IgD-negative memory B cell (primary cell): ENCODE results near the gene ARPC4. TPM values are rescaled to one million over a fixed set of nuclear protein-coding genes. Genes with fewer than 3 reads are reported as not detected.

ENCODE experiments used
- H3K27ac Mint-ChIP-seq, 3 donors: one replicate each; pipeline ENCODE4 v1.8.0; 2020 to 2022; ENCODE audit warnings: mild to moderate bottlenecking in 3 of 3, mixed read lengths in 3 of 3, moderate library complexity in 1 of 3
- H3K27me3 Mint-ChIP-seq: one replicate; pipeline ENCODE4 v1.8.0; 2021; ENCODE audit warnings: mixed read lengths
- H3K36me3 Mint-ChIP-seq: one replicate; pipeline ENCODE4 v1.8.0; 2020; ENCODE audit warnings: mild to moderate bottlenecking, mixed read lengths
- H3K4me1 Mint-ChIP-seq, 3 donors: one replicate each; pipeline ENCODE4 v1.8.0; 2020 to 2022; ENCODE audit warnings: mixed read lengths in 3 of 3, mild to moderate bottlenecking in 1 of 3
- H3K4me3 Mint-ChIP-seq, 4 donors: one replicate each; pipeline ENCODE4 v1.8.0; 2020 to 2022; ENCODE audit warnings: mild to moderate bottlenecking in 4 of 4, mixed read lengths in 4 of 4, moderate library complexity in 3 of 4
- H3K9me3 Mint-ChIP-seq, 3 donors: one replicate each; pipeline ENCODE4 v1.8.0; 2020 to 2021; ENCODE audit warnings: mixed read lengths in 3 of 3, mild to moderate bottlenecking in 1 of 3
- polyA plus RNA-seq: library from polyadenylated mRNA; unstranded; fragments of 300-500 nt; fragmentation: Illumina TruSeq; gene quantifications from one replicate; pipeline ENCODE4 v1.2.3, GENCODE V29; 2021

The ARPC4 gene
- polyA plus RNA-seq, 1 donor from 2014 or later: 262 TPM

GRCh38 chr3:9794400-9794799 is 1.5 kb downstream of the ARPC4 start:
- Mint-ChIP-seq H3K4me3 (peak overlapping the region; percentile 53 to 97 (median 87)), H3K9me3 (no peaks in the 10 kb centered on the region), H3K27me3 (no peaks in the 10 kb centered on the region), H3K27ac (peak overlapping the region in 2 of 3 donors; percentile 51 to 75), H3K36me3 (peaks cover 7% of the 10 kb centered on the region), H3K4me1 (peaks cover 21 to 42% (median 36%) of the 10 kb centered on the region in 3 donors)

- H3K4me3 Mint-ChIP-seq: peak overlapping the region; percentile 75 to 97 (median 81)
- H3K27me3 Mint-ChIP-seq: no peaks in the 10 kb centered on the region
- peak overlapping the region; percentile 51 to 90 (median 75) for H3K27ac Mint-ChIP-seq
- peaks cover 21 to 39% (median 36%) of the 10 kb centered on the region in 3 donors for H3K4me1 Mint-ChIP-seq
- H3K36me3 Mint-ChIP-seq: peaks cover 6% of the 10 kb centered on the region
- no peaks in the 10 kb centered on the region for H3K9me3 Mint-ChIP-seq
Measured at GRCh38 chr3:9795207-9795606, 2.3 kb downstream of the ARPC4 start.

- Mint-ChIP-seq H3K36me3 (peaks cover 4% of the 10 kb centered on the region), H3K4me1 (peaks cover 16 to 27% (median 23%) of the 10 kb centered on the region in 3 donors), H3K9me3 (no peaks in the 10 kb centered on the region), H3K27ac (no peak overlapping the region), H3K4me3 (no peak overlapping the region), H3K27me3 (no peaks in the 10 kb centered on the region)
Measured at GRCh38 chr3:9797196-9797945, 4.5 kb downstream of the ARPC4 start.

- H3K4me1 Mint-ChIP-seq: peaks cover 7 to 12% (median 10%) of the 10 kb centered on the region in 3 donors
- H3K4me3 Mint-ChIP-seq: no peak overlapping the region
- H3K27ac Mint-ChIP-seq: no peak overlapping the region
- peaks cover 2% of the 10 kb centered on the region for H3K36me3 Mint-ChIP-seq
- no peaks in the 10 kb centered on the region for H3K27me3 Mint-ChIP-seq
- H3K9me3 Mint-ChIP-seq: no peaks in the 10 kb centered on the region
Measured at GRCh38 chr3:9800529-9800928, 7.6 kb downstream of the ARPC4 start.

GRCh38 chr3:9803494-9803893 is 10.6 kb downstream of the ARPC4 start:
- H3K4me1 Mint-ChIP-seq: peaks cover 8 to 11% (median 9%) of the 10 kb centered on the region in 3 donors
- H3K4me3 Mint-ChIP-seq: peak overlapping the region in 1 of 4 donors; percentile 14
- H3K9me3 Mint-ChIP-seq: no peaks in the 10 kb centered on the region
- H3K27ac Mint-ChIP-seq: peak overlapping the region in 1 of 3 donors; percentile 73
- no peaks in the 10 kb centered on the region for H3K27me3 Mint-ChIP-seq
- no peaks in the 10 kb centered on the region for H3K36me3 Mint-ChIP-seq

GRCh38 chr3:9804996-9805395 is 12.1 kb downstream of the ARPC4 start:
- H3K9me3 Mint-ChIP-seq: no peaks in the 10 kb centered on the region
- H3K36me3 Mint-ChIP-seq: no peaks in the 10 kb centered on the region
- no peak overlapping the region for H3K27ac Mint-ChIP-seq
- peaks cover 17 to 21% (median 18%) of the 10 kb centered on the region in 3 donors for H3K4me1 Mint-ChIP-seq
- no peak overlapping the region for H3K4me3 Mint-ChIP-seq
- no peaks in the 10 kb centered on the region for H3K27me3 Mint-ChIP-seq

- H3K4me1 Mint-ChIP-seq: peaks cover 18 to 28% (median 24%) of the 10 kb centered on the region in 3 donors
- no peaks in the 10 kb centered on the region for H3K27me3 Mint-ChIP-seq
- H3K9me3 Mint-ChIP-seq: no peaks in the 10 kb centered on the region
- H3K4me3 Mint-ChIP-seq: no peak overlapping the region
- H3K36me3 Mint-ChIP-seq: no peaks in the 10 kb centered on the region
- no peak overlapping the region for H3K27ac Mint-ChIP-seq
Measured at GRCh38 chr3:9806137-9806536, 13.3 kb downstream of the ARPC4 start.

GRCh38 chr3:9806688-9807589 is 14.1 kb downstream of the ARPC4 start:
- peaks cover 18 to 32% (median 28%) of the 10 kb centered on the region in 3 donors for H3K4me1 Mint-ChIP-seq
- peak overlapping the region in 3 of 4 donors; percentile 47 to 70 (median 66) for H3K4me3 Mint-ChIP-seq
- peak overlapping the region in 2 of 3 donors; percentile 46 to 89 for H3K27ac Mint-ChIP-seq

GRCh38 chr3:9807981-9808344 is 15.1 kb downstream of the ARPC4 start:
- H3K27me3 Mint-ChIP-seq: no peaks in the 10 kb centered on the region
- peak overlapping the region in 2 of 4 donors; percentile 81 to 83 for H3K4me3 Mint-ChIP-seq
- H3K4me1 Mint-ChIP-seq: peaks cover 18 to 32% (median 28%) of the 10 kb centered on the region in 3 donors
- H3K36me3 Mint-ChIP-seq: no peaks in the 10 kb centered on the region
- peak overlapping the region; percentile 71 to 98 (median 89) for H3K27ac Mint-ChIP-seq
- no peaks in the 10 kb centered on the region for H3K9me3 Mint-ChIP-seq

More at GRCh38 chr3:9806688-9807589, 14.1 kb downstream of the ARPC4 start:
- Mint-ChIP-seq H3K36me3 (no peaks in the 10 kb centered on the region), H3K9me3 (no peaks in the 10 kb centered on the region), H3K27me3 (no peaks in the 10 kb centered on the region)

- Mint-ChIP-seq H3K9me3 (no peaks in the 10 kb centered on the region), H3K36me3 (peaks cover under 1% of the 10 kb centered on the region), H3K4me3 (peak overlapping the region; percentile 73 to 95 (median 87)), H3K27ac (peak overlapping the region; percentile 71 to 98 (median 89)), H3K4me1 (peaks cover 18 to 32% (median 25%) of the 10 kb centered on the region in 3 donors), H3K27me3 (no peaks in the 10 kb centered on the region)
Measured at GRCh38 chr3:9808345-9809037, 15.6 kb downstream of the ARPC4 start.

- Mint-ChIP-seq H3K4me3 (peak overlapping the region; percentile 81 to 97 (median 94)), H3K27me3 (no peaks in the 10 kb centered on the region), H3K27ac (peak overlapping the region; percentile 89 to 98 (median 96)), H3K9me3 (no peaks in the 10 kb centered on the region), H3K36me3 (peaks cover 1% of the 10 kb centered on the region), H3K4me1 (peaks cover 18 to 30% (median 25%) of the 10 kb centered on the region in 3 donors)
Measured at GRCh38 chr3:9809239-9809614, 16.3 kb downstream of the ARPC4 start.

GRCh38 chr3:9809615-9810432 is 16.9 kb downstream of the ARPC4 start, which contains the start of gene TTLL3:
Gene TTLL3, plus strand, starts transcription at chr3:9810262. Its CDS starts 400 bp downstream, at chr3:9810662.
- peaks cover 18 to 30% (median 25%) of the 10 kb centered on the region in 3 donors for H3K4me1 Mint-ChIP-seq

GRCh38 chr3:9810433-9810770 is 17.5 kb downstream of the ARPC4 start:
- Mint-ChIP-seq H3K4me3 (peak overlapping the region; percentile 83 to 97 (median 94)), H3K4me1 (peaks cover 18 to 30% (median 25%) of the 10 kb centered on the region in 3 donors), H3K27me3 (no peaks in the 10 kb centered on the region), H3K36me3 (peaks cover 1% of the 10 kb centered on the region), H3K27ac (peak overlapping the region in 2 of 3 donors; percentile 15 to 73), H3K9me3 (no peaks in the 10 kb centered on the region)

More at GRCh38 chr3:9809615-9810432, 16.9 kb downstream of the ARPC4 start, which contains the start of gene TTLL3:
- H3K36me3 Mint-ChIP-seq: peaks cover 1% of the 10 kb centered on the region
- no peaks in the 10 kb centered on the region for H3K27me3 Mint-ChIP-seq
- no peaks in the 10 kb centered on the region for H3K9me3 Mint-ChIP-seq
- H3K27ac Mint-ChIP-seq: peak within 1 kb of the TSS; percentile 89 to 98 (median 96)
- H3K4me3 Mint-ChIP-seq: peak within 1 kb of the TSS; percentile 83 to 97 (median 94)

GRCh38 chr3:9810846-9811245 is 18.0 kb downstream of the ARPC4 start:
- Mint-ChIP-seq H3K4me1 (peaks cover 18 to 30% (median 25%) of the 10 kb centered on the region in 3 donors), H3K9me3 (no peaks in the 10 kb centered on the region), H3K27me3 (no peaks in the 10 kb centered on the region), H3K27ac (peak overlapping the region; percentile 15 to 74 (median 73)), H3K36me3 (peaks cover 1% of the 10 kb centered on the region), H3K4me3 (peak overlapping the region; percentile 83 to 97 (median 94))
